Measurements from ENCODE around the gene PFKFB4.
"Not testable (repeated sequence)": the region's sequence is repeated elsewhere in the genome, so short reads cannot be mapped to it uniquely, and the experiment has no call there.

DNA sequence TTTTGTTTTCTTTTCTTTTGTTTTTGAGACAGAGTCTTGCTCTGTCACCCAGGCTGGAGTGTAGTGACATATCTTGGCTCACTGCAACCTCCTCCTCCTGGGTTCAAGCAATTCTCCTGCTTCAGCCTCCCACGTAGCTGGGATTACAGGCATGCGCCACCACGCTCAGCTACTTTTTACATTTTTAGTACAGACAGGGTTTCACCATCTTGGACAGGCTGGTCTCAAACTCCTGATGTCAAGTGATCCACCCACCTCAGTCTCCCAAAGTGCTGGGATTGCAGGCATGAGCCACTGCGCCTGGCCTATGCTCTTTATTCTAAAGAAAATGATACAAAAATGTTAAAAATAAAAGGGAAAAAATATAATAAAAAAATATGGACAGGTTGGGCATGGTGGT is 25.9 kb downstream of the PFKFB4 start:
- TF ChIP-seq, protein P1, sequence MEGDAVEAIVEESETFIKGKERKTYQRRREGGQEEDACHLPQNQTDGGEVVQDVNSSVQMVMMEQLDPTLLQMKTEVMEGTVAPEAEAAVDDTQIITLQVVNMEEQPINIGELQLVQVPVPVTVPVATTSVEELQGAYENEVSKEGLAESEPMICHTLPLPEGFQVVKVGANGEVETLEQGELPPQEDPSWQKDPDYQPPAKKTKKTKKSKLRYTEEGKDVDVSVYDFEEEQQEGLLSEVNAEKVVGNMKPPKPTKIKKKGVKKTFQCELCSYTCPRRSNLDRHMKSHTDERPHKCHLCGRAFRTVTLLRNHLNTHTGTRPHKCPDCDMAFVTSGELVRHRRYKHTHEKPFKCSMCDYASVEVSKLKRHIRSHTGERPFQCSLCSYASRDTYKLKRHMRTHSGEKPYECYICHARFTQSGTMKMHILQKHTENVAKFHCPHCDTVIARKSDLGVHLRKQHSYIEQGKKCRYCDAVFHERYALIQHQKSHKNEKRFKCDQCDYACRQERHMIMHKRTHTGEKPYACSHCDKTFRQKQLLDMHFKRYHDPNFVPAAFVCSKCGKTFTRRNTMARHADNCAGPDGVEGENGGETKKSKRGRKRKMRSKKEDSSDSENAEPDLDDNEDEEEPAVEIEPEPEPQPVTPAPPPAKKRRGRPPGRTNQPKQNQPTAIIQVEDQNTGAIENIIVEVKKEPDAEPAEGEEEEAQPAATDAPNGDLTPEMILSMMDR (IDR thresholded peaks at IDR 0.05; ENCODE audit: low read length) = not testable (repeated sequence)
- not testable (repeated sequence) for TF ChIP-seq EZH2 (IDR thresholded peaks at IDR 0.05; ENCODE audit: borderline replicate concordance, low read length)

Data from OCI-LY1 (cell line).